Stimulated activated naive B cell treated with anti-CD40 and anti-IgM and Interleukin-4, amounts not matched to agents 10 μg/mL and 1 μg/mL and 100 μg/mL, for 72 hours (primary cell): ENCODE results near the gene RABL6.
"Not testable (repeated sequence)": the region's sequence is repeated elsewhere in the genome, so short reads cannot be mapped to it uniquely, and the experiment has no call there.

ENCODE experiments used
- ATAC-seq, 2 donors: fragments of 150-1000 bp; cut with Tn5 transposase; replicated peaks; 2 replicates each; pipeline ENCODE4 v1.10.0; 2021; ENCODE audit warnings: moderate library complexity in 1 of 2
- DNase-seq: peaks from one replicate; pipeline ENCODE4 v3.0.0; 2021
- H3K27ac Mint-ChIP-seq: one replicate; pipeline ENCODE4 v1.8.0; 2022; ENCODE audit warnings: mild to moderate bottlenecking, mixed read lengths
- H3K27me3 Mint-ChIP-seq, 2 donors: one replicate each; pipeline ENCODE4 v1.8.0; 2022; ENCODE audit warnings: mixed read lengths in 2 of 2
- H3K36me3 Mint-ChIP-seq, 2 donors: one replicate each; pipeline ENCODE4 v1.8.0; 2022; ENCODE audit warnings: mixed read lengths in 2 of 2, mild to moderate bottlenecking in 1 of 2
- H3K4me1 Mint-ChIP-seq, 2 donors: one replicate each; pipeline ENCODE4 v1.8.0; 2022; ENCODE audit warnings: mixed read lengths in 2 of 2, mild to moderate bottlenecking in 1 of 2
- H3K4me3 Mint-ChIP-seq, 2 donors: one replicate each; pipeline ENCODE4 v1.8.0; 2022; ENCODE audit warnings: mild to moderate bottlenecking in 2 of 2, mixed read lengths in 2 of 2, moderate library complexity in 1 of 2
- H3K9me3 Mint-ChIP-seq, 2 donors: one replicate each; pipeline ENCODE4 v1.8.0; 2022; ENCODE audit warnings: mixed read lengths in 2 of 2, mild to moderate bottlenecking in 1 of 2

RABL6 gene

GRCh38 chr9:136766410-136767120 lies 41.2 kb upstream of the RABL6 start:
- peaks cover 30 to 48% of the 10 kb centered on the region in 2 donors for H3K4me1 Mint-ChIP-seq
- DNase-seq (peak; percentile 84), ATAC-seq (peak; percentile 67 to 68)
- not testable (repeated sequence) for H3K9me3 Mint-ChIP-seq, H3K36me3 Mint-ChIP-seq, H3K27me3 Mint-ChIP-seq
- H3K4me3 Mint-ChIP-seq: peak overlapping the region; percentile 12 to 67
- H3K27ac Mint-ChIP-seq: peak overlapping the region; percentile 77

DNA sequence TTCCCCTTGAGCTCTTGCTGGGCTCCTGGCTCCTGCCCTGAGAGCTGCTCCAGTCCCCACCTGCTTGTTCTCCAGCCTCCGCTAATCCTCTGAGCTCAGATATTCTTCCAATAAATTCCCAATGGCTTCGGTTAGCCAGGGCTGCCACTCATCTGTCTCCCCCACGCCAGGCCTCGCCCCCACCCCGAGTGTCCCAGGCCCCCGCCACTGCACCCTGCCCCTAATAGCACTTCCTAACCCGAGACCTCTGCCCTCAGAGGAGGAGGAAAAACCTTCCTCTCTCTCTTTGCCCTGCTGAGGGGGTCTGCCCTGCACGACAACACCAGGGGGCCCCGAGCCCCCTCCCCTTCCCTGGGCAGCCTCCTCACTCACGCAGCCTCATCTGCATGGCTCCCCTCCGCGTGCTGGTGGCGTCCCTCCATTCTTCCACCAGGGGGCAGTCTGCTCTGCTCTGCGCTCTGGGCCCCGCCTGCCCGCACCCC lies 38.0 kb upstream of the RABL6 start:
- Mint-ChIP-seq H3K4me1 (peaks cover 32 to 49% of the 10 kb centered on the region in 2 donors), H3K27ac (peak overlapping the region; percentile 83), H3K4me3 (peak overlapping the region; percentile 62 to 73), H3K9me3 (peaks cover 7% of the 10 kb centered on the region in 2 donors), H3K27me3 (peaks cover 7 to 8% of the 10 kb centered on the region in 2 donors), H3K36me3 (peaks cover 0 to 9% of the 10 kb centered on the region in 2 donors)
- ATAC-seq (peak; percentile 56 to 68), DNase-seq (no peak)

- Mint-ChIP-seq H3K9me3 (peaks cover 7% of the 10 kb centered on the region in 2 donors), H3K36me3 (peaks cover 0 to 9% of the 10 kb centered on the region in 2 donors), H3K4me3 (no peak overlapping the region), H3K4me1 (peaks cover 19 to 29% of the 10 kb centered on the region in 2 donors), H3K27ac (no peak overlapping the region), H3K27me3 (peaks cover 10% of the 10 kb centered on the region in 2 donors)
- ATAC-seq: no peak
- no peak for DNase-seq
Observed at GRCh38 chr9:136771907-136772415, 35.8 kb upstream of the RABL6 start.

DNA sequence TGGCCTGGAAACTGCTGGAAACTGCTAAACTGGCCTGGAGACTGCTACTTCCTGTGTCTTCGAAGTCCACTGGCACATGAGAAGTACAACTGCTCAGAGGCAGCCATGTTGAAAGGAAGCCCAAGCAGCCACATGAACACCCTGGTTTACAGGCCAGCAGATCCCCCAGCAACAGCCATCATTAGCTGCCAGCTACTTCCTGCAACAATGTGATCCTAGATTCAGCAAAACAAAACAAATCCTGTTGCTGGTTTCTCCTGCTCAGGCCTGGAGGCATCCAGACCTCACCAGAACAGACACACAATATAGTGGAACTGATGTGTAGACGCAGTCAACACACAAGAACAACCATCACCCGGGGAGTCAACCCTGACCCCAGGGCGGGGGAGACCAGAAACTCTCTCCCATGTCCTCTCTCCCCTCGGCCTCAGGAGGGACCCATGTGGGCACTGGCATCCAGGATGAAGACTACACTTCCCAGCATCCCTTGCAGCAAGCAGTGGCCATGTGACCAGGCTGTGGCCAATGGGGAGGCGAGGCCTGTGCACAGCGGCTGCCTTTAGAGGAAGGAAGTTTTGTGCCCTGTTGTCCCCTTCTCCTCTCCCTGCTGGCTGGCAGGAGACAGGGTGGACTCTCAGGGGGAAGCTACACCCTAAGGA lies 34.2 kb upstream of the RABL6 start:
- Mint-ChIP-seq H3K4me3 (no peak overlapping the region), H3K9me3 (peaks cover 7% of the 10 kb centered on the region in 2 donors), H3K27ac (peak overlapping the region; percentile 80), H3K27me3 (peaks cover 21 to 23% of the 10 kb centered on the region in 2 donors), H3K36me3 (peaks cover 0 to 9% of the 10 kb centered on the region in 2 donors), H3K4me1 (peaks cover 11 to 15% of the 10 kb centered on the region in 2 donors)
- DNase-seq (peak; percentile 55), ATAC-seq (peak; percentile 88 to 93)

DNA sequence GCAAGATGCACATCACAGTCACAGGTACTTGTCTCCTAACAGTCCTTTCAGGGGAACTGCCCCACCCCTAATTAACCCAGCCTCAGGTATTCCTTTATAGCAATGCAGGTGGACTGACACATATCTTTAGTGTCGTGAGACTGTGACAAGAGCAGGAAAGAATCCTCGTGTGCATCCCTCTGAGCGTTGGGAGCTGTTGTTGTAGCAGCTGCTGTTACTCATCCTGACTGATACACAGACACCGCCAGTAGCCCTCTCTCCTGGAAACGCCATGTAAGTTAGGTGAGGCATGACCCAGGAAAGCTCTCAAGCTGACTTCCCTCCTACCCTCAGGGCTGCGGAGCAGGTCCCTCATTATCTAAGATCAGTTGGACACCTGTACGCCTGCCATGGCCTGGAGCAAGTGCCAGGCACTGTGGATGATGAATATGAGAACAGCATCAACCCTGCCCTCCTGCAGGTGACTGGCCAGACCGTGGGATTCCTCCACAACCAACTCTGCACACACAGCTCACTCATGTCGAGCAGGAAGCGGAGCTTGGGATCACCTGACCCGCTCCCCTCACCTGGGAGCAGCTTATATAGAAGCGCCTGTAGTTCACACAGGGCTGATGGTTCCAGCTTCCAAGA lies 33.2 kb upstream of the RABL6 start:
- ATAC-seq (no peak), DNase-seq (no peak)
- Mint-ChIP-seq H3K9me3 (peaks cover 7% of the 10 kb centered on the region in 2 donors), H3K36me3 (peaks cover 0 to 9% of the 10 kb centered on the region in 2 donors), H3K4me1 (peaks cover 11 to 14% of the 10 kb centered on the region in 2 donors), H3K27me3 (peaks cover 29 to 32% of the 10 kb centered on the region in 2 donors), H3K4me3 (no peak overlapping the region), H3K27ac (no peak overlapping the region)

GRCh38 chr9:136775191-136775590 lies 32.6 kb upstream of the RABL6 start:
- peaks cover 7% of the 10 kb centered on the region in 2 donors for H3K4me1 Mint-ChIP-seq
- peaks cover 0 to 9% of the 10 kb centered on the region in 2 donors for H3K36me3 Mint-ChIP-seq
- ATAC-seq (no peak), DNase-seq (no peak)
- peaks cover 7% of the 10 kb centered on the region in 2 donors for H3K9me3 Mint-ChIP-seq
- no peak overlapping the region for H3K27ac Mint-ChIP-seq
- H3K27me3 Mint-ChIP-seq: peaks cover 25 to 28% of the 10 kb centered on the region in 2 donors
- H3K4me3 Mint-ChIP-seq: no peak overlapping the region

- no peak overlapping the region for H3K4me3 Mint-ChIP-seq
- H3K27me3 Mint-ChIP-seq: peaks cover 21 to 31% of the 10 kb centered on the region in 2 donors
- H3K4me1 Mint-ChIP-seq: peaks cover 6 to 7% of the 10 kb centered on the region in 2 donors
- DNase-seq (no peak), ATAC-seq (no peak)
- no peak overlapping the region for H3K27ac Mint-ChIP-seq
- peaks cover 7% of the 10 kb centered on the region in 2 donors for H3K9me3 Mint-ChIP-seq
- peaks cover 0 to 9% of the 10 kb centered on the region in 2 donors for H3K36me3 Mint-ChIP-seq
Observed at GRCh38 chr9:136776947-136777346, 30.8 kb upstream of the RABL6 start.

- DNase-seq (no peak), ATAC-seq (no peak)
- Mint-ChIP-seq H3K4me1 (peaks cover 6 to 7% of the 10 kb centered on the region in 2 donors), H3K27me3 (peaks cover 21 to 31% of the 10 kb centered on the region in 2 donors), H3K27ac (no peak overlapping the region), H3K9me3 (peaks cover 7% of the 10 kb centered on the region in 2 donors), H3K36me3 (peaks cover 0 to 9% of the 10 kb centered on the region in 2 donors), H3K4me3 (no peak overlapping the region)
Observed at GRCh38 chr9:136777359-136777758, 30.4 kb upstream of the RABL6 start.

DNA sequence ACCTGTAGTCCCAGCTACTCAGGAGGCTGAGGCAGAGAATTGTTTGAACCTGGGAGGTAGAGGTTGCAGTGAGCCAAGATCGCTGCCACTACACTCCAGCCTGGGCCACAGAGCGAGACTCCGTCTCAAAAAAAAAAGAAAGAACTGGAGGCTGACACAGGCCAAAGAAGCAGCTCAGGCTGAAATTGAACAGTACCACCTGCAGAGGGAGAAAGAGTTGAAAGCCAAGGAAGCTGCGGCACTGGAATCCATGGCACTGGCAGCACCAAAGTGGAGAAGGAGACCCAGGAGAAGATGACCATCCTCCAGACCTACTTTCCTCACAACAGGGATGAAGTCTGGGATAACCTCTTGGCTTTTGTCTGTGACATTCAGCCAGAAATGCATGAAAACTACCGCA lies 27.9 kb upstream of the RABL6 start:
- no peak for DNase-seq
- Mint-ChIP-seq H3K4me1 (peaks cover 8 to 12% of the 10 kb centered on the region in 2 donors), H3K9me3 (no peaks in the 10 kb centered on the region), H3K27me3 (peaks cover 21 to 31% of the 10 kb centered on the region in 2 donors), H3K36me3 (no peaks in the 10 kb centered on the region), H3K27ac (no peak overlapping the region), H3K4me3 (no peak overlapping the region)
- no peak for ATAC-seq

- H3K36me3 Mint-ChIP-seq: no peaks in the 10 kb centered on the region
- no peak overlapping the region for H3K4me3 Mint-ChIP-seq
- no peak overlapping the region for H3K27ac Mint-ChIP-seq
- peaks cover 11 to 19% of the 10 kb centered on the region in 2 donors for H3K4me1 Mint-ChIP-seq
- peaks cover 18 to 25% of the 10 kb centered on the region in 2 donors for H3K27me3 Mint-ChIP-seq
- ATAC-seq (no peak), DNase-seq (no peak)
- no peaks in the 10 kb centered on the region for H3K9me3 Mint-ChIP-seq
Observed at GRCh38 chr9:136782452-136782851, 25.3 kb upstream of the RABL6 start.

GRCh38 chr9:136784249-136784996 lies 23.3 kb upstream of the RABL6 start:
- ATAC-seq (peak; percentile 43 to 58), DNase-seq (no peak)
- peak overlapping the region in 1 of 2 donors; percentile 17 for H3K4me3 Mint-ChIP-seq
- H3K4me1 Mint-ChIP-seq: peaks cover 19 to 28% of the 10 kb centered on the region in 2 donors
- H3K27me3 Mint-ChIP-seq: peaks cover 0 to 6% of the 10 kb centered on the region in 2 donors
- peak overlapping the region; percentile 75 for H3K27ac Mint-ChIP-seq
- H3K36me3 Mint-ChIP-seq: no peaks in the 10 kb centered on the region
- no peaks in the 10 kb centered on the region for H3K9me3 Mint-ChIP-seq

DNA sequence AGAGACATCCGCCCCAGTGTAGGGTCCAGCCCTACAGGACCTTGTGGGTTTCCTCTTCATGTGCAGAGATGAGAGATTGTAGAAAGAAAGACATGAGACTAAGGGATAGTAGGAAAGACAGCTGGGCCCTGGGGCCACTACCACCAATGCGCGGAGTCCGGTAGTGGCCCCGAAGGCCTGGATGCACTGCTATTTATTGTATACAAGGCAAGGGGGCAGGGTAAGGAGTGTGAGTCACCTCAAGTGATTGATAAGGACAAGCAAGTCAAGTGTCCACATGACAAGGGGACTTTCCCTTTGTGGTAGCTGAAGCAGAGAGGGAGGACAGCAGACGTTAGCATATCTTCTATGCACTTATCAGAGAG lies 22.8 kb upstream of the RABL6 start:
- peaks cover 0 to 6% of the 10 kb centered on the region in 2 donors for H3K27me3 Mint-ChIP-seq

GRCh38 chr9:136785565-136786355 lies 22.0 kb upstream of the RABL6 start:
- H3K9me3 Mint-ChIP-seq, H3K27me3 Mint-ChIP-seq, DNase-seq, H3K4me3 Mint-ChIP-seq, H3K36me3 Mint-ChIP-seq, ATAC-seq: not testable (repeated sequence)
- Mint-ChIP-seq H3K4me1 (peaks cover 19 to 28% of the 10 kb centered on the region in 2 donors), H3K27ac (peak overlapping the region; percentile 56)

More for the DNA sequence above, 22.8 kb upstream of the RABL6 start:
- Mint-ChIP-seq H3K36me3 (no peaks in the 10 kb centered on the region), H3K4me1 (peaks cover 19 to 28% of the 10 kb centered on the region in 2 donors), H3K4me3 (no peak overlapping the region), H3K27ac (peak overlapping the region; percentile 75), H3K9me3 (no peaks in the 10 kb centered on the region)
- DNase-seq: no peak
- ATAC-seq: peak; percentile 74 to 78
